Measurements from ENCODE around the gene ATG7. TPM values are rescaled to one million over a fixed set of nuclear protein-coding genes. Genes with fewer than 3 reads are reported as not detected.
A peak's percentile ranks its signal among the peaks of the same experiment; 100 is the strongest.

The ATG7 gene
- total and polyA plus RNA-seq, 4 donors = 7.4 to 53.8 (median 15.6) TPM

DNA sequence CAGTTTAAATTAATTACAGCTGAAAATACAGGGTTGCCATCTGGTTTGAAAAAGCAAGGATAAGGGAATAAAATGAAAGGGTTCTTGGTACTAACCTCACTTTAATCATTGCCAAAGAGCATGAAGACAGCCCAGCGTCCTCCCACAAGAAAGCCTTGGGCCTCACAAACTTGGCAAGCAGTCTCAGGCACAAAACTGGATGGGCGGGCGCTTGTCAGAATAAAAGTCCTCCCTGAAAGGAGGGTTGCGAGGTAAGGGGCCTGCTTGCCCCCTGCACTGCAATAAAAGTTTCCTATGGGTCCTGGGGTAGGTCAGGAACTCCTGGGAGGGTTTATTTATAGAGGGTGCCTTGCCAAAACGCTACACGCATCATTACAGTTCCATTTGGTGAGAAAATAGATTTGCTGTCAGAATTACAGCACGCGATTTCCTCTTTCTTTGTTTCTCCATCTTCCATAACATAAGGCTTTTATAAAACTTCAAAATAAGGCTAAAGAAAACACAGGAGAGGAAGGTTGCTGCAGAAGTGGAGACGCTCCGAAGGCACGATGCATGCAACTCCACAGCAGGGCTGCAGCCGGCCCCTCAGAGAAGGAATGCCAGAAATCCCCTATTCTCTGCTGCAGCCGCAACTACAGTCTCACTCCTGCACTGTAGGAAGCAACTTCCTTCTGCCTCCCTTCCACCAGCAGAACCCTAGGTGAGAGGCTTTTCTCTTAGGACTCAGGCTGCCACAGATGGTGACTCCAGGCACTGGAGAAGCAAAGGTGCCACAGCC, 310.2 kb downstream of the ATG7 start:
- no peak for DNase-seq (ENCODE audit: low spot score)

DNA sequence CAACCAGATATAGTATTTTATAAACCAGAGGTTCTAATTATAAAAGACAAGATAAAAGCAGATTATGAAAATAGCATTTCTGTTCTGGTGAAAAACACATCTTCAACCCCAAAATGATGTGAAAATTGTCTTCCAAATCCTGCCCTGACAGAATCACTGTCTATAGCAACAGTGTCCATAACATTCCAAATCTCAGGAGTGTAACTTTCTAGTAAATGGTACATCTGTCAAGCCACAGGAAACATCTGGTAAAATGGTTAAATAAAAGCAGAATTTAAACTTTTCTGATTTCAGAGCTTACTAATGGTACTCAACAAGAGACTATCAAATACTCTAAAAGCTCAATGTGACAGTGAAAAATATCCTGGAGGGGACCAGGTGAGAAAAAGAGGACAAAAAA, 311.0 kb downstream of the ATG7 start:
- TF ChIP-seq YY1 (IDR thresholded peaks at IDR 0.05) (no peak), EGR1 (IDR thresholded peaks at IDR 0.05; ENCODE audit: low read depth in 2 of 2) (no peak), SP1 (IDR thresholded peaks at IDR 0.05) (no peak), HNF4G (IDR thresholded peaks at IDR 0.05) (no peak), FOXA2 (IDR thresholded peaks at IDR 0.05) (no peak), ZBTB33 (IDR thresholded peaks at IDR 0.05) (no peak)
- TF ChIP-seq, protein P1, sequence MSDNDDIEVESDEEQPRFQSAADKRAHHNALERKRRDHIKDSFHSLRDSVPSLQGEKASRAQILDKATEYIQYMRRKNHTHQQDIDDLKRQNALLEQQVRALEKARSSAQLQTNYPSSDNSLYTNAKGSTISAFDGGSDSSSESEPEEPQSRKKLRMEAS (IDR thresholded peaks at IDR 0.05) = no peak
- TF ChIP-seq, protein P2, sequence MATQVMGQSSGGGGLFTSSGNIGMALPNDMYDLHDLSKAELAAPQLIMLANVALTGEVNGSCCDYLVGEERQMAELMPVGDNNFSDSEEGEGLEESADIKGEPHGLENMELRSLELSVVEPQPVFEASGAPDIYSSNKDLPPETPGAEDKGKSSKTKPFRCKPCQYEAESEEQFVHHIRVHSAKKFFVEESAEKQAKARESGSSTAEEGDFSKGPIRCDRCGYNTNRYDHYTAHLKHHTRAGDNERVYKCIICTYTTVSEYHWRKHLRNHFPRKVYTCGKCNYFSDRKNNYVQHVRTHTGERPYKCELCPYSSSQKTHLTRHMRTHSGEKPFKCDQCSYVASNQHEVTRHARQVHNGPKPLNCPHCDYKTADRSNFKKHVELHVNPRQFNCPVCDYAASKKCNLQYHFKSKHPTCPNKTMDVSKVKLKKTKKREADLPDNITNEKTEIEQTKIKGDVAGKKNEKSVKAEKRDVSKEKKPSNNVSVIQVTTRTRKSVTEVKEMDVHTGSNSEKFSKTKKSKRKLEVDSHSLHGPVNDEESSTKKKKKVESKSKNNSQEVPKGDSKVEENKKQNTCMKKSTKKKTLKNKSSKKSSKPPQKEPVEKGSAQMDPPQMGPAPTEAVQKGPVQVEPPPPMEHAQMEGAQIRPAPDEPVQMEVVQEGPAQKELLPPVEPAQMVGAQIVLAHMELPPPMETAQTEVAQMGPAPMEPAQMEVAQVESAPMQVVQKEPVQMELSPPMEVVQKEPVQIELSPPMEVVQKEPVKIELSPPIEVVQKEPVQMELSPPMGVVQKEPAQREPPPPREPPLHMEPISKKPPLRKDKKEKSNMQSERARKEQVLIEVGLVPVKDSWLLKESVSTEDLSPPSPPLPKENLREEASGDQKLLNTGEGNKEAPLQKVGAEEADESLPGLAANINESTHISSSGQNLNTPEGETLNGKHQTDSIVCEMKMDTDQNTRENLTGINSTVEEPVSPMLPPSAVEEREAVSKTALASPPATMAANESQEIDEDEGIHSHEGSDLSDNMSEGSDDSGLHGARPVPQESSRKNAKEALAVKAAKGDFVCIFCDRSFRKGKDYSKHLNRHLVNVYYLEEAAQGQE (IDR thresholded peaks at IDR 0.05) = no peak
- Histone ChIP-seq H3K9me3 (ENCODE audit: control insufficient read depth in 4 of 4, low read length in 3 of 4) (no peaks in the 10 kb centered on the region), H3K4me3 (ENCODE audit: low read depth in 1 of 3, low read length in 3 of 3) (no peak overlapping the region), H3K27ac (ENCODE audit: low read depth in 1 of 2, low read length in 2 of 2) (no peak overlapping the region), H3K27me3 (ENCODE audit: control insufficient read depth in 4 of 4, insufficient read depth in 4 of 4, low read length in 3 of 4) (no peaks in the 10 kb centered on the region), H3K36me3 (ENCODE audit: control insufficient read depth in 4 of 4, insufficient read depth in 3 of 4, low read depth in 1 of 4, low read length in 3 of 4) (peaks cover 0 to under 1% (median 0%) of the 10 kb centered on the region in 4 donors), H3K9ac (ENCODE audit: low read depth in 1 of 2, low read length in 2 of 2) (no peak overlapping the region), H3K4me1 (ENCODE audit: control insufficient read depth in 4 of 4, insufficient read depth in 4 of 4, low read length in 3 of 4) (no peaks in the 10 kb centered on the region)
- DNase-seq (ENCODE audit: low spot score) = no peak

More for the DNA sequence above, 310.2 kb downstream of the ATG7 start:
- H3K9ac ChIP-seq (ENCODE audit: low read depth in 1 of 2, low read length in 2 of 2) = no peak overlapping the region
- peak overlapping the region in 1 of 2 donors; percentile 14 for H3K27ac ChIP-seq (ENCODE audit: low read depth in 1 of 2, low read length in 2 of 2)
- no peaks in the 10 kb centered on the region for H3K4me1 ChIP-seq (ENCODE audit: control insufficient read depth in 4 of 4, insufficient read depth in 4 of 4, low read length in 3 of 4)
- no peaks in the 10 kb centered on the region for H3K36me3 ChIP-seq (ENCODE audit: control insufficient read depth in 4 of 4, insufficient read depth in 3 of 4, low read depth in 1 of 4, low read length in 3 of 4)
- H3K4me3 ChIP-seq (ENCODE audit: low read depth in 1 of 3, low read length in 3 of 3) = no peak overlapping the region
- WGBS = 60% methylated on average over 13 of the region's 13 CpGs
- H3K9me3 ChIP-seq (ENCODE audit: control insufficient read depth in 4 of 4, low read length in 3 of 4) = no peaks in the 10 kb centered on the region
- H3K27me3 ChIP-seq (ENCODE audit: control insufficient read depth in 4 of 4, insufficient read depth in 4 of 4, low read length in 3 of 4) = no peaks in the 10 kb centered on the region
- peak in 1 of 2 donors; percentile 26 for TF ChIP-seq RAD21 (IDR thresholded peaks at IDR 0.05)
- TF ChIP-seq TAF1 (conservative IDR thresholded peaks at IDR 0.05) = no peak

DNA sequence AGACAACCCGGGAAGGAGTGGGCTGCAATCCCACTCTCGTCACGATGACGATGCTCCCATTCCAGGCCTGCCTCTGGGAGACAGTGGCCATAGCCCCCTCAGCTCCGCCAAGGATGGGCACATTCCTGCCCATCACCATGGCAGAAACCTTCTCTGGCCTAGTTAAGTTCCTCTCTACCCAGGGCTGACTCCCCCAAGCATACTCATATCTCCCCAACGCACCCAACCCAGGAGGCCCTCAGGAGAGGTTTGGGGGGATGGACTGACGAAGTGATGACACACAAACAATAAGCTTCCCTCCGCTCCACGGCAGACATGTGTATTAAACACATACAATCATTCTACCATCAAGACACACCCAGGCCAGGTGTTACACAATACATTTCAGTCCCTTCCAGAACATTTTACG, 311.4 kb downstream of the ATG7 start:
- no peaks in the 10 kb centered on the region for H3K9me3 ChIP-seq (ENCODE audit: control insufficient read depth in 4 of 4, low read length in 3 of 4)
- H3K9ac ChIP-seq (ENCODE audit: low read depth in 1 of 2, low read length in 2 of 2) = no peak overlapping the region
- peaks cover 0 to 2% (median 0%) of the 10 kb centered on the region in 4 donors for H3K36me3 ChIP-seq (ENCODE audit: control insufficient read depth in 4 of 4, insufficient read depth in 3 of 4, low read depth in 1 of 4, low read length in 3 of 4)
- DNase-seq (ENCODE audit: low spot score) = no peak
- no peak overlapping the region for H3K27ac ChIP-seq (ENCODE audit: low read depth in 1 of 2, low read length in 2 of 2)
- WGBS = 85% methylated on average over 10 of the region's 10 CpGs
- no peaks in the 10 kb centered on the region for H3K4me1 ChIP-seq (ENCODE audit: control insufficient read depth in 4 of 4, insufficient read depth in 4 of 4, low read length in 3 of 4)
- no peaks in the 10 kb centered on the region for H3K27me3 ChIP-seq (ENCODE audit: control insufficient read depth in 4 of 4, insufficient read depth in 4 of 4, low read length in 3 of 4)
- H3K4me3 ChIP-seq (ENCODE audit: low read depth in 1 of 3, low read length in 3 of 3) = no peak overlapping the region
- TF ChIP-seq ZBTB33 (IDR thresholded peaks at IDR 0.05) = no peak
- TF ChIP-seq SP1 (IDR thresholded peaks at IDR 0.05) = no peak
- TF ChIP-seq, protein P2 (IDR thresholded peaks at IDR 0.05) = no peak
- no peak for TF ChIP-seq JUND (IDR thresholded peaks at IDR 0.05)
- no peak for TF ChIP-seq RAD21 (IDR thresholded peaks at IDR 0.05)
- TF ChIP-seq HNF4A (conservative IDR thresholded peaks at IDR 0.05) = no peak
- TF ChIP-seq GABPA (IDR thresholded peaks at IDR 0.05 in 1 of 2, conservative IDR thresholded peaks at IDR 0.05 in 1 of 2) = no peak
- TF ChIP-seq RXRA (IDR thresholded peaks at IDR 0.05) = no peak
- TF ChIP-seq, protein P1 (IDR thresholded peaks at IDR 0.05) = no peak
